ENCODE results near the gene GAPDHS.

DNA sequence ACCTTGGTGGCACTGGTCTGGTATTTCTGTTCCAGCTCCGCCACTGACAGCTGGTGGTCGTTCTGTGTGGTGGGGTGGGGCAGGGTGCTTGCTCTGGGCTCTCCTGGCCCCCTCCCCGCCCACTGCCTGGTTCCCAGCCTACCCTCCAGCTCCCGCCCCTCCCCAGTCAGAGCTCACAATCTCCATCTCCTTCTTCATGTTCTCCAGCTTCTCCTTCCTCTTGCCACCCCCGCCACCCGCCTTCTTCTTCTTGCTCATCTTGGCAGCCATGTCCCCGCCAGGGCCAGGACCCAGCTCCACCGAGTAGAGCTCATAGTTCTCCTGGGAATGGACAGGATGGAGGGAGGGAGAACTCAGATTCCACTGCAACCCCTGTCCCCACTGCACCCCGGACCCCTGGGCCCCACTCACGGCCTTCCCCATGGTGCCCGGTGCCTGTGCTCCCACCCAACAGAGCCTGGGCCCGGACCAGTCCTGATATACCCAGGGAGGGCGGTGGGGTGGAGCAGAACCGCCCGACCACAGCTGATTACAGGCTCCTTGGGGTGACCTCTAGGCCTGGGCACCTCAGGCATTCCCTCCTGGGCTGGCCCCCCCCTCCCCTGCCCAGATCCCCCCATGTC, 30.1 kb downstream of the GAPDHS start, which contains the start of gene ATP4A:
- TF ChIP-seq, protein P1, sequence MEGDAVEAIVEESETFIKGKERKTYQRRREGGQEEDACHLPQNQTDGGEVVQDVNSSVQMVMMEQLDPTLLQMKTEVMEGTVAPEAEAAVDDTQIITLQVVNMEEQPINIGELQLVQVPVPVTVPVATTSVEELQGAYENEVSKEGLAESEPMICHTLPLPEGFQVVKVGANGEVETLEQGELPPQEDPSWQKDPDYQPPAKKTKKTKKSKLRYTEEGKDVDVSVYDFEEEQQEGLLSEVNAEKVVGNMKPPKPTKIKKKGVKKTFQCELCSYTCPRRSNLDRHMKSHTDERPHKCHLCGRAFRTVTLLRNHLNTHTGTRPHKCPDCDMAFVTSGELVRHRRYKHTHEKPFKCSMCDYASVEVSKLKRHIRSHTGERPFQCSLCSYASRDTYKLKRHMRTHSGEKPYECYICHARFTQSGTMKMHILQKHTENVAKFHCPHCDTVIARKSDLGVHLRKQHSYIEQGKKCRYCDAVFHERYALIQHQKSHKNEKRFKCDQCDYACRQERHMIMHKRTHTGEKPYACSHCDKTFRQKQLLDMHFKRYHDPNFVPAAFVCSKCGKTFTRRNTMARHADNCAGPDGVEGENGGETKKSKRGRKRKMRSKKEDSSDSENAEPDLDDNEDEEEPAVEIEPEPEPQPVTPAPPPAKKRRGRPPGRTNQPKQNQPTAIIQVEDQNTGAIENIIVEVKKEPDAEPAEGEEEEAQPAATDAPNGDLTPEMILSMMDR (IDR thresholded peaks at IDR 0.05) = no peak
- TF ChIP-seq POLR2A (IDR thresholded peaks at IDR 0.05) = no peak
- no peak for TF ChIP-seq POLR2AphosphoS5 (IDR thresholded peaks at IDR 0.05; ENCODE audit: insufficient read depth in 1 of 2, low read depth in 1 of 2)

Data from vagina (tissue), 2 donors.